HEK293 (cell line): Measurements from ENCODE around the gene REC8.

ENCODE experiments used
- CTCF ChIA-PET: fragments of 350-600 bp; formaldehyde crosslinking; extraction: SDS; loops from one replicate; lab custom pipeline; 2021; ENCODE audit warnings: antibody characterized with exemption; lab: Yijun Ruan, JAX
- POLR2A ChIA-PET: fragments of 300-600 bp; formaldehyde crosslinking; extraction: SDS; loops from one replicate; lab custom pipeline; 2020; ENCODE audit warnings: antibody characterized with exemption, inconsistent platforms; lab: Yijun Ruan, JAX
- H3K27ac ChIP-seq: fragments of 200-500 bp; sonication (Bioruptor generic); 2 replicates; pipeline ENCODE4 v1.5.1; 2014; ENCODE audit warnings: low read depth, low read length, control low read depth, inconsistent platforms; ENCODE audit errors: extremely low read depth
- H3K36me3 ChIP-seq, 2 experiments: fragments of 200-500 bp in 1 of 2; sonication (Bioruptor generic) in 1 of 2; 1 replicate in 1 of 2; 2 replicates in 1 of 2; pipeline ENCODE4 v1.5.1; 2014 to 2017; ENCODE audit warnings: inconsistent platforms in 2 of 2, low read length in 2 of 2; ENCODE audit not compliant: control insufficient read depth in 2 of 2, insufficient read depth in 1 of 2
- H3K4me1 ChIP-seq: fragments of 200-500 bp; sonication (Bioruptor generic); 2 replicates; pipeline ENCODE4 v1.5.1; 2014; ENCODE audit warnings: mild to moderate bottlenecking, low read length, inconsistent platforms; ENCODE audit not compliant: control insufficient read depth, insufficient read depth
- H3K4me3 ChIP-seq: 2 replicates; pipeline ENCODE4 v1.5.1; 2011; ENCODE audit warnings: low read depth, mild to moderate bottlenecking, control low read depth, low read length, moderate library complexity
- H3K9me3 ChIP-seq: fragments of 200-500 bp; sonication (Bioruptor generic); 2 replicates; pipeline ENCODE4 v1.5.1; 2014; ENCODE audit warnings: low read depth, low read length, inconsistent platforms; ENCODE audit not compliant: control insufficient read depth, insufficient read depth
- KLF8 ChIP-seq: fragments of 450-650 bp; formaldehyde crosslinking; IDR thresholded peaks from 2 replicates; pipeline ENCODE4 v1.5.1; 2016; ENCODE audit warnings: missing biosample characterization, missing genetic modification characterization
- SP2 ChIP-seq: fragments of 450-650 bp; formaldehyde crosslinking; IDR thresholded peaks from 2 replicates; pipeline ENCODE4 v1.5.1; 2016; ENCODE audit warnings: missing biosample characterization, missing genetic modification characterization
- WT1 ChIP-seq: fragments of 450-650 bp; formaldehyde crosslinking; IDR thresholded peaks from 2 replicates; pipeline ENCODE4 v1.5.1; 2016; ENCODE audit warnings: missing biosample characterization, missing genetic modification characterization
- ZFP69B ChIP-seq: fragments of 450-650 bp; formaldehyde crosslinking; IDR thresholded peaks from 2 replicates; pipeline ENCODE4 v1.5.1; 2016; ENCODE audit warnings: missing biosample characterization, missing genetic modification characterization
- ZNF16 ChIP-seq: fragments of 450-650 bp; formaldehyde crosslinking; IDR thresholded peaks from 2 replicates; pipeline ENCODE4 v1.5.1; 2016; ENCODE audit warnings: low read depth, missing biosample characterization, missing genetic modification characterization
- ZNF292 ChIP-seq: fragments of 450-650 bp; formaldehyde crosslinking; IDR thresholded peaks from 2 replicates; pipeline ENCODE4 v1.5.1; 2016; ENCODE audit warnings: low read depth, missing biosample characterization, missing genetic modification characterization, borderline replicate concordance
- ZNF514 ChIP-seq: fragments of 450-650 bp; formaldehyde crosslinking; IDR thresholded peaks from 2 replicates; pipeline ENCODE4 v1.5.1; 2016; ENCODE audit warnings: missing biosample characterization, missing genetic modification characterization
- ZNF660 ChIP-seq: fragments of 450-650 bp; IDR thresholded peaks from 2 replicates; pipeline ENCODE4 v1.5.1; 2018; ENCODE audit warnings: missing biosample characterization, mild to moderate bottlenecking, missing genetic modification characterization
- ZNF704 ChIP-seq: fragments of 450-650 bp; formaldehyde crosslinking; IDR thresholded peaks from 2 replicates; pipeline ENCODE4 v1.5.1; 2016; ENCODE audit warnings: missing biosample characterization, missing genetic modification characterization
- ZSCAN5A ChIP-seq: fragments of 450-650 bp; formaldehyde crosslinking; IDR thresholded peaks from 2 replicates; pipeline ENCODE4 v1.5.1; 2016; ENCODE audit warnings: missing biosample characterization, missing genetic modification characterization
- TF ChIP-seq, protein P1 (sequence below): fragments of 450-650 bp; formaldehyde crosslinking; IDR thresholded peaks from 2 replicates; pipeline ENCODE4 v1.5.1; 2016; ENCODE audit warnings: missing biosample characterization, missing genetic modification characterization
- TF ChIP-seq, protein P2 (sequence below): fragments of 450-650 bp; formaldehyde crosslinking; conservative IDR thresholded peaks from 2 replicates; pipeline ENCODE4 v1.5.1; 2016; ENCODE audit warnings: low read depth, missing biosample characterization, missing genetic modification characterization

REC8 gene

GRCh38 chr14:24150993-24151392 is 20.9 kb upstream of the REC8 start (continued):
- TF ChIP-seq, protein P1, sequence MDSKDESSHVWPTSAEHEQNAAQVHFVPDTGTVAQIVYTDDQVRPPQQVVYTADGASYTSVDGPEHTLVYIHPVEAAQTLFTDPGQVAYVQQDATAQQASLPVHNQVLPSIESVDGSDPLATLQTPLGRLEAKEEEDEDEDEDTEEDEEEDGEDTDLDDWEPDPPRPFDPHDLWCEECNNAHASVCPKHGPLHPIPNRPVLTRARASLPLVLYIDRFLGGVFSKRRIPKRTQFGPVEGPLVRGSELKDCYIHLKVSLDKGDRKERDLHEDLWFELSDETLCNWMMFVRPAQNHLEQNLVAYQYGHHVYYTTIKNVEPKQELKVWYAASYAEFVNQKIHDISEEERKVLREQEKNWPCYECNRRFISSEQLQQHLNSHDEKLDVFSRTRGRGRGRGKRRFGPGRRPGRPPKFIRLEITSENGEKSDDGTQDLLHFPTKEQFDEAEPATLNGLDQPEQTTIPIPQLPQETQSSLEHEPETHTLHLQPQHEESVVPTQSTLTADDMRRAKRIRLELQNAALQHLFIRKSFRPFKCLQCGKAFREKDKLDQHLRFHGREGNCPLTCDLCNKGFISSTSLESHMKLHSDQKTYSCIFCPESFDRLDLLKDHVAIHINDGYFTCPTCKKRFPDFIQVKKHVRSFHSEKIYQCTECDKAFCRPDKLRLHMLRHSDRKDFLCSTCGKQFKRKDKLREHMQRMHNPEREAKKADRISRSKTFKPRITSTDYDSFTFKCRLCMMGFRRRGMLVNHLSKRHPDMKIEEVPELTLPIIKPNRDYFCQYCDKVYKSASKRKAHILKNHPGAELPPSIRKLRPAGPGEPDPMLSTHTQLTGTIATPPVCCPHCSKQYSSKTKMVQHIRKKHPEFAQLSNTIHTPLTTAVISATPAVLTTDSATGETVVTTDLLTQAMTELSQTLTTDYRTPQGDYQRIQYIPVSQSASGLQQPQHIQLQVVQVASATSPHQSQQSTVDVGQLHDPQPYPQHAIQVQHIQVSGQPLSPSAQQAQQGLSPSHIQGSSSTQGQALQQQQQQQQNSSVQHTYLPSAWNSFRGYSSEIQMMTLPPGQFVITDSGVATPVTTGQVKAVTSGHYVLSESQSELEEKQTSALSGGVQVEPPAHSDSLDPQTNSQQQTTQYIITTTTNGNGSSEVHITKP (tag by site-specific recombination), result no peak
- TF ChIP-seq KLF8 (tag by site-specific recombination) (no peak), WT1 (tag by site-specific recombination) (no peak), ZNF514 (tag by site-specific recombination) (no peak), ZSCAN5A (tag by site-specific recombination) (no peak), ZFP69B (tag by site-specific recombination) (no peak)
- TF ChIP-seq, all 188 proteins: peak for 0

GRCh38 chr14:24151404-24152080 is 20.3 kb upstream of the REC8 start:
- Histone ChIP-seq H3K9me3 (no peaks in the 10 kb centered on the region), H3K4me1 (peaks cover 5% of the 10 kb centered on the region), H3K27ac (no peak overlapping the region), H3K36me3 (peaks cover 50 to 73% of the 10 kb centered on the region in 2 experiments), H3K4me3 (no peak overlapping the region)
- TF ChIP-seq ZNF660 (tag by site-specific recombination), result no peak
- TF ChIP-seq ZNF292 (tag by site-specific recombination), result no peak
- no peak for TF ChIP-seq SP2 (tag by site-specific recombination)
- TF ChIP-seq, protein P2, sequence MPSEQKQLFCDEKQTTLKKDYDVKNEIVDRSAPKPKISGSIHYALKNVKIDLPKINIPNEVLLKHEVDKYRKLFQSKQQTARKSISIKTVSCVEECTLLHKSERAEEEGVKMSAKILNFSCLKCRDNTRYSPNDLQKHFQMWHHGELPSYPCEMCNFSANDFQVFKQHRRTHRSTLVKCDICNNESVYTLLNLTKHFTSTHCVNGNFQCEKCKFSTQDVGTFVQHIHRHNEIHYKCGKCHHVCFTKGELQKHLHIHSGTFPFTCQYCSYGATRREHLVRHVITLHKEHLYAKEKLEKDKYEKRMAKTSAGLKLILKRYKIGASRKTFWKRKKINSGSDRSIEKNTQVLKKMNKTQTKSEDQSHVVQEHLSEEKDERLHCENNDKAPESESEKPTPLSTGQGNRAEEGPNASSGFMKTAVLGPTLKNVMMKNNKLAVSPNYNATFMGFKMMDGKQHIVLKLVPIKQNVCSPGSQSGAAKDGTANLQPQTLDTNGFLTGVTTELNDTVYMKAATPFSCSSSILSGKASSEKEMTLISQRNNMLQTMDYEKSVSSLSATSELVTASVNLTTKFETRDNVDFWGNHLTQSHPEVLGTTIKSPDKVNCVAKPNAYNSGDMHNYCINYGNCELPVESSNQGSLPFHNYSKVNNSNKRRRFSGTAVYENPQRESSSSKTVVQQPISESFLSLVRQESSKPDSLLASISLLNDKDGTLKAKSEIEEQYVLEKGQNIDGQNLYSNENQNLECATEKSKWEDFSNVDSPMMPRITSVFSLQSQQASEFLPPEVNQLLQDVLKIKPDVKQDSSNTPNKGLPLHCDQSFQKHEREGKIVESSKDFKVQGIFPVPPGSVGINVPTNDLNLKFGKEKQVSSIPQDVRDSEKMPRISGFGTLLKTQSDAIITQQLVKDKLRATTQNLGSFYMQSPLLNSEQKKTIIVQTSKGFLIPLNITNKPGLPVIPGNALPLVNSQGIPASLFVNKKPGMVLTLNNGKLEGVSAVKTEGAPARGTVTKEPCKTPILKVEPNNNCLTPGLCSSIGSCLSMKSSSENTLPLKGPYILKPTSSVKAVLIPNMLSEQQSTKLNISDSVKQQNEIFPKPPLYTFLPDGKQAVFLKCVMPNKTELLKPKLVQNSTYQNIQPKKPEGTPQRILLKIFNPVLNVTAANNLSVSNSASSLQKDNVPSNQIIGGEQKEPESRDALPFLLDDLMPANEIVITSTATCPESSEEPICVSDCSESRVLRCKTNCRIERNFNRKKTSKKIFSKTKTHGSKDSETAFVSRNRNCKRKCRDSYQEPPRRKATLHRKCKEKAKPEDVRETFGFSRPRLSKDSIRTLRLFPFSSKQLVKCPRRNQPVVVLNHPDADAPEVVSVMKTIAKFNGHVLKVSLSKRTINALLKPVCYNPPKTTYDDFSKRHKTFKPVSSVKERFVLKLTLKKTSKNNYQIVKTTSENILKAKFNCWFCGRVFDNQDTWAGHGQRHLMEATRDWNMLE (tag by site-specific recombination), result no peak
- TF ChIP-seq ZNF704 (tag by site-specific recombination), result no peak
- no peak for TF ChIP-seq ZNF16 (tag by site-specific recombination)
- ChIA-PET POLR2A (interaction anchor here (1.0 to 3.3 kb wide), 4 partner anchors 9 to 36 kb away, joined by 3 to 20 read pairs (median 3); partner anchors contain the start of genes EMC9 and IRF9), CTCF (interaction anchor here (1.3 kb wide), 1 partner anchor 9 kb away, joined by 10 read pairs; the partner anchor contains the start of gene IRF9)
